Neural cell (in vitro differentiated cells): ENCODE measurements around the gene AEBP2.

Source experiments
- CTCF ChIP-seq: fragments of 450-650 bp; IDR thresholded peaks from 2 replicates; pipeline ENCODE4 v1.5.1; 2014; ENCODE audit warnings: antibody characterized with exemption, mild to moderate bottlenecking, moderate library complexity; ENCODE audit not compliant: poor library complexity, severe bottlenecking
- EP300 ChIP-seq: fragments of 450-650 bp; conservative IDR thresholded peaks from 2 replicates; pipeline ENCODE4 v1.6.1; 2014; ENCODE audit warnings: antibody characterized with exemption, mild to moderate bottlenecking, moderate library complexity; ENCODE audit not compliant: poor library complexity, severe bottlenecking
- EZH2 ChIP-seq: fragments of 200-600, 300-800 bp; shearing (Covaris generic), sonication (generic); IDR thresholded peaks from 2 replicates; pipeline ENCODE4 v1.6.1; 2014; ENCODE audit warnings: antibody characterized with exemption, low read length, borderline replicate concordance, mild to moderate bottlenecking; ENCODE audit not compliant: insufficient read depth, poor library complexity, severe bottlenecking
- POLR2AphosphoS5 ChIP-seq: IDR thresholded peaks from 2 replicates; pipeline ENCODE4 v1.6.1; 2012
- RAD21 ChIP-seq: fragments of 450-650 bp; conservative IDR thresholded peaks from 2 replicates; pipeline ENCODE4 v1.6.1; 2014; ENCODE audit warnings: antibody characterized with exemption, mild to moderate bottlenecking, moderate library complexity
- SMC3 ChIP-seq: fragments of 450-650 bp; conservative IDR thresholded peaks from 2 replicates; pipeline ENCODE4 v1.6.1; 2014; ENCODE audit warnings: antibody characterized with exemption, mild to moderate bottlenecking, moderate library complexity; ENCODE audit not compliant: poor library complexity
- TAF1 ChIP-seq: IDR thresholded peaks from 2 replicates; pipeline ENCODE4 v1.6.1; 2012; ENCODE audit warnings: low read depth

DNA sequence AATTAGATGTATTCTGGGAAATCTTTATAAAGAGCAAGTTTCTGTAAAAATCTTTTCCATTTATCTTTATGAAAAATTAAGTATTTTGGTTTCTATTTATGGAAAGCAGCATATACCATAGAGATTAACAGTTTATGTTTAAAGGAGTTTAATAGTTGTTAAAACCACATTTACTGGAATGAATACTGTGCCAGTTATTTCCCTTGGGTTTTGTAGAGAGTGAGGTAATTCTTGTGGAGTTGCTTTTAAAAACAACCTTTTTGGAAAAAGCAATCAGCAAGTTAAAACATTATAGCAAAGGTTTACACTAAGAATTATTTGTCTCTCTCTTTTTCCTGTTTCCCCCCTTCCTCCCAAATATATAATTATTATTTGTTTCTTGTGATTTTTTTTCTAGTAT lies 34.9 kb downstream of the AEBP2 start:
- TF ChIP-seq SMC3 (no peak), EP300 (no peak), CTCF (no peak), POLR2AphosphoS5 (no peak), TAF1 (no peak), RAD21 (no peak), EZH2 (no peak)
